HepG2 (cell line): ENCODE results near the gene FABP2. TPM values are rescaled to one million over a fixed set of nuclear protein-coding genes. Genes with fewer than 3 reads are reported as not detected.

Source experiments
- ETV5 ChIP-seq: IDR thresholded peaks from 2 replicates; pipeline ENCODE4 v1.6.1; 2018; ENCODE audit warnings: missing biosample characterization, missing genetic modification reagents, inconsistent platforms, borderline replicate concordance
- FOXM1 ChIP-seq: sonication (generic); formaldehyde crosslinking; IDR thresholded peaks from 2 replicates; pipeline ENCODE4 v1.5.0; 2020; ENCODE audit warnings: missing genetic modification reagents
- HOXA3 ChIP-seq: sonication (generic); formaldehyde crosslinking; IDR thresholded peaks from 2 replicates; pipeline ENCODE4 v1.5.0; 2020; ENCODE audit warnings: missing genetic modification reagents
- KLF6 ChIP-seq: IDR thresholded peaks from 2 replicates; pipeline ENCODE4 v1.8.0; 2016; ENCODE audit warnings: missing biosample characterization, missing genetic modification reagents
- SPEN ChIP-seq: sonication (generic); formaldehyde crosslinking; IDR thresholded peaks from 2 replicates; pipeline ENCODE4 v1.5.1; 2020; ENCODE audit warnings: low read depth, mild to moderate bottlenecking, missing genetic modification reagents
- TEAD3 ChIP-seq: optimal IDR thresholded peaks from 2 replicates; pipeline ENCODE3; 2016; ENCODE audit warnings: borderline replicate concordance
- U2AF2 ChIP-seq: fragments of 200-400 bp; formaldehyde crosslinking; IDR thresholded peaks from 2 replicates; pipeline ENCODE4 v1.6.1; 2017; ENCODE audit warnings: low read depth, mild to moderate bottlenecking, low read length
- ZBTB3 ChIP-seq: sonication (generic); formaldehyde crosslinking; IDR thresholded peaks from 2 replicates; pipeline ENCODE4 v1.4.0; 2020; ENCODE audit warnings: low read depth, mild to moderate bottlenecking, moderate library complexity, missing genetic modification reagents, borderline replicate concordance
- ZBTB34 ChIP-seq: sonication (generic); formaldehyde crosslinking; IDR thresholded peaks from 2 replicates; pipeline ENCODE4 v1.8.0; 2022; ENCODE audit warnings: mild to moderate bottlenecking, missing genetic modification reagents
- ZBTB7A ChIP-seq: sonication (generic); formaldehyde crosslinking; IDR thresholded peaks from 2 replicates; pipeline ENCODE4 v1.8.0; 2022; ENCODE audit warnings: mild to moderate bottlenecking, missing genetic modification reagents
- ZFP41 ChIP-seq: sonication (generic); formaldehyde crosslinking; IDR thresholded peaks from 2 replicates; pipeline ENCODE4 v1.4.0; 2020; ENCODE audit warnings: mild to moderate bottlenecking, missing genetic modification reagents, borderline replicate concordance
- ZNF326 ChIP-seq: sonication (generic); formaldehyde crosslinking; IDR thresholded peaks from 2 replicates; pipeline ENCODE4 v1.4.0; 2020; ENCODE audit warnings: missing genetic modification reagents, borderline replicate concordance
- ZNF331 ChIP-seq: sonication (generic); formaldehyde crosslinking; IDR thresholded peaks from 2 replicates; pipeline ENCODE4 v1.4.0; 2020; ENCODE audit warnings: missing genetic modification reagents
- ZNF496 ChIP-seq: sonication (generic); formaldehyde crosslinking; IDR thresholded peaks from 2 replicates; pipeline ENCODE4 v1.8.1; 2023; ENCODE audit warnings: mild to moderate bottlenecking, moderate library complexity, missing genetic modification reagents; ENCODE audit not compliant: insufficient replicate concordance
- ZNF510 ChIP-seq: sonication (generic); formaldehyde crosslinking; IDR thresholded peaks from 2 replicates; pipeline ENCODE4 v1.4.0; 2020; ENCODE audit warnings: low read depth, mild to moderate bottlenecking, missing genetic modification reagents
- polyA plus RNA-seq, 8 experiments: library from polyadenylated mRNA; depleted of rRNA in 3 of 8; stranded (reverse) in 7 of 8; unstranded in 1 of 8; fragments of >200 nt; fragmentation: Illumina TruSeq in 4 of 8; extraction: Trizol in 4 of 8; gene quantifications; 2 replicates each; pipeline versions ENCODE4 v1.2.1 to v1.2.3, GENCODE V29; 2011 to 2016; ENCODE audit warnings: low read depth in 4 of 8, missing spikeins in 1 of 8, mixed read lengths in 1 of 8; ENCODE audit not compliant: insufficient read depth in 1 of 8
- total RNA-seq, 5 experiments: library from RNA; depleted of rRNA; stranded (reverse); fragments of >200 nt; fragmentation: Illumina TruSeq; extraction: Trizol; gene quantifications; 2 replicates each; pipeline ENCODE4 v1.2.3, GENCODE V29; 2016; ENCODE audit warnings: low read depth in 1 of 5
- TF ChIP-seq, protein P1 (sequence below): IDR thresholded peaks from 2 replicates; pipeline ENCODE4 v1.6.1; 2016; ENCODE audit warnings: mild to moderate bottlenecking
- TF ChIP-seq, protein P2 (sequence below): sonication (generic); formaldehyde crosslinking; IDR thresholded peaks from 2 replicates; pipeline ENCODE4 v1.5.0; 2020; ENCODE audit warnings: missing genetic modification reagents
- TF ChIP-seq, protein P3 (sequence below): sonication (generic); formaldehyde crosslinking; IDR thresholded peaks from 2 replicates; pipeline ENCODE4 v1.9.0; 2021; ENCODE audit warnings: missing genetic modification reagents, mild to moderate bottlenecking, borderline replicate concordance

The FABP2 gene
- total and polyA plus RNA-seq, 2 of the 13 experiments (the other 11 are each of a cell fraction or from before 2014, with no cell fraction given), result 0.78 to 1.2 TPM

- TF ChIP-seq ZNF496, result no peak
- TF ChIP-seq, protein P1, sequence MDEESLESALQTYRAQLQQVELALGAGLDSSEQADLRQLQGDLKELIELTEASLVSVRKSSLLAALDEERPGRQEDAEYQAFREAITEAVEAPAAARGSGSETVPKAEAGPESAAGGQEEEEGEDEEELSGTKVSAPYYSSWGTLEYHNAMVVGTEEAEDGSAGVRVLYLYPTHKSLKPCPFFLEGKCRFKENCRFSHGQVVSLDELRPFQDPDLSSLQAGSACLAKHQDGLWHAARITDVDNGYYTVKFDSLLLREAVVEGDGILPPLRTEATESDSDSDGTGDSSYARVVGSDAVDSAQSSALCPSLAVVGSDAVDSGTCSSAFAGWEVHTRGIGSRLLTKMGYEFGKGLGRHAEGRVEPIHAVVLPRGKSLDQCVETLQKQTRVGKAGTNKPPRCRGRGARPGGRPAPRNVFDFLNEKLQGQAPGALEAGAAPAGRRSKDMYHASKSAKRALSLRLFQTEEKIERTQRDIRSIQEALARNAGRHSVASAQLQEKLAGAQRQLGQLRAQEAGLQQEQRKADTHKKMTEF (CRISPR knock-in tag), result peak; percentile 91
- 0 out of 2 replicates have a peak, but pooled peaks have one; percentile 68 for TF ChIP-seq HOXA3 (CRISPR knock-in tag)
- TF ChIP-seq TEAD3 (CRISPR knock-in tag), result peak; percentile 86
- peak; percentile 46 for TF ChIP-seq ZNF331 (CRISPR knock-in tag)
- TF ChIP-seq KLF6 (CRISPR knock-in tag), result peak; percentile 60; the same call in 1 of the 2 replicates
- peak; percentile 63; the same call in 1 of the 2 replicates for TF ChIP-seq ZBTB3 (CRISPR knock-in tag)
- TF ChIP-seq FOXM1 (CRISPR knock-in tag), result no peak
- TF ChIP-seq ZFP41 (CRISPR knock-in tag), result 0 out of 2 replicates have a peak, but pooled peaks have one; percentile 38
- TF ChIP-seq, protein P2, sequence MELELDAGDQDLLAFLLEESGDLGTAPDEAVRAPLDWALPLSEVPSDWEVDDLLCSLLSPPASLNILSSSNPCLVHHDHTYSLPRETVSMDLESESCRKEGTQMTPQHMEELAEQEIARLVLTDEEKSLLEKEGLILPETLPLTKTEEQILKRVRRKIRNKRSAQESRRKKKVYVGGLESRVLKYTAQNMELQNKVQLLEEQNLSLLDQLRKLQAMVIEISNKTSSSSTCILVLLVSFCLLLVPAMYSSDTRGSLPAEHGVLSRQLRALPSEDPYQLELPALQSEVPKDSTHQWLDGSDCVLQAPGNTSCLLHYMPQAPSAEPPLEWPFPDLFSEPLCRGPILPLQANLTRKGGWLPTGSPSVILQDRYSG (CRISPR knock-in tag), result no peak
- TF ChIP-seq ETV5 (CRISPR knock-in tag), result peak; percentile 93
- peak; percentile 81 for TF ChIP-seq ZBTB34 (CRISPR knock-in tag)
- TF ChIP-seq ZBTB7A, result no peak
- TF ChIP-seq U2AF2, result no peak
- TF ChIP-seq SPEN (CRISPR knock-in tag), result peak; percentile 96
- TF ChIP-seq, protein P3, sequence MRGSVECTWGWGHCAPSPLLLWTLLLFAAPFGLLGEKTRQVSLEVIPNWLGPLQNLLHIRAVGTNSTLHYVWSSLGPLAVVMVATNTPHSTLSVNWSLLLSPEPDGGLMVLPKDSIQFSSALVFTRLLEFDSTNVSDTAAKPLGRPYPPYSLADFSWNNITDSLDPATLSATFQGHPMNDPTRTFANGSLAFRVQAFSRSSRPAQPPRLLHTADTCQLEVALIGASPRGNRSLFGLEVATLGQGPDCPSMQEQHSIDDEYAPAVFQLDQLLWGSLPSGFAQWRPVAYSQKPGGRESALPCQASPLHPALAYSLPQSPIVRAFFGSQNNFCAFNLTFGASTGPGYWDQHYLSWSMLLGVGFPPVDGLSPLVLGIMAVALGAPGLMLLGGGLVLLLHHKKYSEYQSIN, result no peak
- peak; percentile 96; the same call in 1 of the 2 replicates for TF ChIP-seq ZNF510 (CRISPR knock-in tag)
- no peak for TF ChIP-seq ZNF326 (CRISPR knock-in tag)
Observed at GRCh38 chr4:119300101-119300978, 21.6 kb downstream of the FABP2 start (continued).
